Measurements from ENCODE around the gene OR2Z1.
"Not testable (repeated sequence)": the region's sequence is repeated elsewhere in the genome, so short reads cannot be mapped to it uniquely, and the experiment has no call there.

The OR2Z1 gene

GRCh38 chr19:8703223-8703622, 18.2 kb upstream of the OR2Z1 start:
- no peak for FAIRE-seq

DNA sequence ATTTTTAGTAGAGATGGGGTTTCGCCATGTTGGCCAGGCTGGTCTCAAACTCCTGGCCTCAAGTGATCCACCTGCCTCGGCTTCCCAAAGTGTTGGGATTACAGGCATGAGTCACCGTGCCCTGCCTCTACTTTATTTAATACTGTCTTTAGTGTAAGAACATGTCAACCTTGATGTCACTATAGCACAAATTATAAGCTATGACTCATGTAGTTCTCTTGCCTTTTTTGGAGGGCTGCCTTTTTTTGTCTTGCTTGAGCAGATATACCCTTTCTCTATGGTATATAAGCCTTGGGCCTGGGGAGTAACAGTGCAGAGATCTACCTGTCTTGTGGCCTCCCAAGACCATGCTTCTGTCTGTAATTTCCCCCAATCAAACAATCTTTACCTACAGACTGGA, 16.1 kb upstream of the OR2Z1 start:
- FAIRE-seq, result not testable (repeated sequence)

- FAIRE-seq, result no peak
Observed at GRCh38 chr19:8705742-8706141, 15.7 kb upstream of the OR2Z1 start.

DNA sequence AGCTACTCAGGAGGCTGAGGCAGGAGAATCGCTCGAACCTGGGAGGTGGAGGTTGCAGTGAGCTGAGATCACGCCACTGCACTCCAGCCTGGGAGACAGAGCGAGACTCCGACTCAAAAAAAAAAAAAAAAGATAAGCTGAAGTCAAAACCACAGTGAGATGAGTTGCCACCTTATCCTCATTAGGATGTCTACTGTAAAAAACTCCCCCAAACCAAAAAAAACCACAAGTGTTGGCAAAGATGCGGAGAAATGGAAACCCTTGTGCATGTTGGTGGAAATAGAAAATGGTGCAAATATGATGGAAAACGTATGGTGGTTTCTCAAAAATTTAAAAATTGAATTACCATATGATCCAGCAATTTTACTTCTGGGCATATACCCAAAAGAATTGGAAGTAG, 11.1 kb upstream of the OR2Z1 start:
- FAIRE-seq, result not testable (repeated sequence)

DNA sequence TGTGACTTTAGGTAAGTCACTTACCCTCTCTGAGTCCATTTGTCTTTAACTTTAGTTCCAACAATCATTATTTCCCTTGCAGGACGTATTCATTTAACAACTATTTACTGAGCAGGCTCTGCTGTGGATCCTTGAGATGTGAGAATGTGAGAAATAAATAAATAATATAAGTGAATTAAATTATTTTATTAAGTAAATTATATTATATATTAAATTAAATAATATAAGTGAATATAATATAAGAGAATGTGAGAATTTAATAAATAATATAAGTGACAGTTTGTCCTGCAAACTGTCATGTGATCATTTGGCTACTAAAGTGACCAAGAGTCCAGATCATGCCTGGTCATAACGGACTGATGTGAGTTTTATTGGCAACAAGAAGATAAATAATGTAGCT, 598 bp downstream of the OR2Z1 start:
- no peak for FAIRE-seq

GRCh38 chr19:8724276-8724675, 2.8 kb downstream of the OR2Z1 start:
- FAIRE-seq, result no peak

- no peak for FAIRE-seq
Observed at GRCh38 chr19:8731428-8732169, 10.2 kb downstream of the OR2Z1 start.

DNA sequence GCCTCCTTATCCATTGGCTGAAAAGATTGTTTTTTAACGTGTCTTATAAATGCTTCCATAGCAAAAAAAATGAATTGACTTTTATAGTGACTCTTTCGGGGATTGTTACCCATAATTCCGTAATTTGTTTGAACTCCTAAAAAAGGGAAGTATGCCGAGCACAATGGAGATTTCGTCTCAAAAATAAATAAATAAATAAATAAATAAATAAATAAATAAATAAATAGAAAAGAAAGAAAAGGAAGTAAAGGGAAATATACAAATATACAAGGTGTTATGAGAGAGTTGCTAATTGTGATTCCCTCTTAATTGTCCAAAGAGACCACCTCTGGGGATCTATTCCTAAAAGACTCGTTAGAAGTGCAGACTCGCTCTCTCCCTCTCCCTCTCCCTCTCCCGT, 16.9 kb downstream of the OR2Z1 start:
- FAIRE-seq, result no peak

DNA sequence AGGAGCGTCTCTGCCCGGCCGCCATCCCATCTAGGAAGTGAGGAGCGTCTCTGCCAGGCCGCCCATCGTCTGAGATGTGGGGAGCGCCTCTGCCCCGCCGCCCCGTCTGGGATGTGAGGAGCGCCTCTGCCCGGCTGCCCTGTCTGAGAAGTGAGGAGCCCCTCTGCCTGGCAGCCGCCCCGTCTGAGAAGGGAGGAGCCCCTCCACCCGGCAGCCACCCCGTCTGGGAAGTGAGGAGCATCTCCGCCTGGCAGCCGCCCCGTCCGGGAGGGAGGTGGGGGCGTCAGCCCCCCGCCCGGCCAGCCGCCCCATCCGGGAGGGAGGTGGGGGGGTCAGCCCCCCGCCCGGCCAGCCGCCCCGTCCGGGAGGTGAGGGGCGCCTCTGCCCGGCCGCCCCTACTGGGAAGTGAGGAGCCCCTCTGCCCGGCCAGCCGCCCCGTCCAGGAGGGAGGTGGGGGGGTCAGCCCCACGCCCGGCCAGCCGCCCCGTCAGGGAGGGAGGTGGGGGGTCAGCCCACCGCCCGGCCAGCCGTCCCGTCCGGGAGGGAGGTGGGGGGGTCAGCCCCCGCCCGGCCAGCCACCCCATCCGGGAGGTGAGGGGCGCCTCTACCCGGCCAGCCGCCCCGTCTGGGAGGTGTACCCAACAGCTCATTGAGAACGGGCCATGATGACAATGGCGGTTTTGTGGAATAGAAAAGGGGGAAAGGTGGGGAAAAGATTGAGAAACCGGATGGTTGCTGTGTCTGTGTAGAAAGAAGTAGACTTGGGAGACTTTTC, 18.0 kb downstream of the OR2Z1 start:
- FAIRE-seq, result not testable (repeated sequence)

- FAIRE-seq, result not testable (repeated sequence)
Observed at GRCh38 chr19:8767257-8767656, 45.8 kb downstream of the OR2Z1 start.

GRCh38 chr19:8769265-8769664, 47.8 kb downstream of the OR2Z1 start:
- FAIRE-seq, result not testable (repeated sequence)

- not testable (repeated sequence) for FAIRE-seq
Observed at GRCh38 chr19:8773587-8773986, 52.2 kb downstream of the OR2Z1 start.

Measured in A204.1 (cell line).